Activated CD8-positive, alpha-beta memory T cell treated with anti-CD3 and anti-CD28 coated beads for 4 hours (primary cell): Measurements from ENCODE around the gene PRKN.

ENCODE experiments used
- DNase-seq, 2 donors: peaks; one replicate each; pipeline ENCODE4 v3.0.0-alpha.2; 2020; ENCODE audit warnings: low read depth in 2 of 2

PRKN gene

DNA sequence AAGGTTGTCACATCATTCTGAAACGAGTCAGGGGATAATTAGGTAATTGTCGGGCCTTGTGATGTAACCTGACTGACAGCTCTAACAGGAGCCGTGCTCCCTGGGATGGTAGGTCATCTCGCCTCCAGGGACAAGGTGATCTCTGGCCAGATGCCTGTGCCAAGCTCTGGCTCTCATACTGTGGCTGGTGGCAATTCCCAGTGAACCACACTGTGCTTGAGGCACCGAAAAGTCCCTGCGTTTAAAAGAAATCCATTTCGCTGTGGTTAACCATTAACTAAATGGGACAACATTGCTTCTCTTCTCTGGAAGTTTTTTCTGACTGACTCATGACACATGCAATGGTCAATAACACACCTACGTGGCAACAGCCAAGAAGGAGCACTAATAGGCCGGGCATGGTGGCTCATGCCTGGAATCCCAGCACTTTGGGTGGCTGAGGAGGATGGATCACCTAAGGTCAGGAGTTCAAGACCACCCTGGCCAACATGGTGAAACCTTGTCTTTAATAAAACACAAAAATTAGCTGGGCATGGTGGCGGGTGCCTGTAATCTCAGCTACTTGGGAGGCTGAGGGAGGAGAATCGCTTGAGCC lies 669.2 kb downstream of the PRKN start:
- DNase-seq: no peak

DNA sequence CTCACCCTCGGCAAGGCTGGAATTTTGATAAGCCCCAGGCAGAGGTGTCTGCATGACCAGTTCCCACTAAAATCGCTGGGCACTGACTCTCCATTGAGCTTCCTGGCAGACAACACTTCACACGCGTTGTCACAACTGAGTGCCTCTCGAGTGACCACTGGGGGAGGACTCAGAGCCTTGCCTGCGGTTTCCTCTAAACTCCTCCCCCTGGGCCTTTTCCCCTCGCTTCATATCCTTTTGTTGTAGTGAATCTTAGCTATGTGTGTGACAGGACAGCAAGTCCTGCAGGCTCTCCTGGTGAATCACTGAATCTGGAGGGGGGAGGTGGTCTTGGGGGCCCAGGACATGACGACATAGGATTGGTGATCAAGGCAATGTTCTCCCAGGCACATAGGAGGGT lies 670.8 kb downstream of the PRKN start:
- DNase-seq: no peak

- DNase-seq: no peak
These were observed 671.5 kb downstream of the PRKN start for GRCh38 chr6:162056061-162056460.

GRCh38 chr6:162055365-162055764 lies 672.2 kb downstream of the PRKN start:
- no peak for DNase-seq

DNA sequence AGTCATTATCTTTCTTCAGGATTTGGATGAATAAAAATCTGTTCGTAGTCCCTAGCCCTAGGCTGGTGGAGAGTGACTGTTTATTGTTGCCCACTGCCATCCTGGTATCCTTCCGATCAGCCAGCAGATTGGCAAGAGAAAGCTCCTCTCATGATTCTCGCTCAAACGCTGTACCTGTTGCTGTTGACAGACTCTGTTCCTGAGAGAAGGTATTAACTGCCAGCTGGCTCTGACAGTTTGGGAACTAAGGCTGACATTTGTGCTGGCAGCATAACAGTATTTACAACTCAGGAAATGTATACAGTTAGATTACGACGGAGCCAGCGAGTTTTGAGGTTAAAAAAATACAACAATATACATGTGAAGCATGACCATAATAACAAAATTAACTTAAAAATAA lies 674.5 kb downstream of the PRKN start:
- no peak for DNase-seq

GRCh38 chr6:162050579-162050978 lies 677.0 kb downstream of the PRKN start:
- no peak for DNase-seq

- DNase-seq: no peak
These were observed 681.2 kb downstream of the PRKN start for GRCh38 chr6:162046324-162046723.

GRCh38 chr6:162032620-162033019 lies 694.9 kb downstream of the PRKN start:
- no peak for DNase-seq

GRCh38 chr6:162029873-162030576 lies 697.5 kb downstream of the PRKN start:
- no peak for DNase-seq

DNA sequence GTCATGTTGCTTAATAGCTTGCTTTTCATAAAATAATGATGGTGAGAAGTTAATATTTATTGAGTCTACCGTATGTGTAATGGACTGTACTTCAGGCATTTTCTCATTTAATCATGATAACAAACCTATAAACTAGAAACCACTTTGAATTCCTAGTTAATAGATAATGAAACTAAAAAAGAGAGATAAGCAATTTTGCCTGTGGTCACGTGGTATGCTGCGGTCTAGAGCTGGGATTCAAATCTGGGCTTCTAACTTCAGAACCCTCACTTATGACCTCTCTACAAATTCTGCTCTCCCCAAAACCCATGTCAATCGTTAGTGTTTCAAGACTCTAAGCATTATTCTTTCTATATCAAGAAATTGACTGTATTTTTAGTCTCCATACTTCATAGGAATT lies 700.7 kb downstream of the PRKN start:
- DNase-seq: no peak

GRCh38 chr6:162026031-162026430 lies 701.5 kb downstream of the PRKN start:
- no peak for DNase-seq

DNA sequence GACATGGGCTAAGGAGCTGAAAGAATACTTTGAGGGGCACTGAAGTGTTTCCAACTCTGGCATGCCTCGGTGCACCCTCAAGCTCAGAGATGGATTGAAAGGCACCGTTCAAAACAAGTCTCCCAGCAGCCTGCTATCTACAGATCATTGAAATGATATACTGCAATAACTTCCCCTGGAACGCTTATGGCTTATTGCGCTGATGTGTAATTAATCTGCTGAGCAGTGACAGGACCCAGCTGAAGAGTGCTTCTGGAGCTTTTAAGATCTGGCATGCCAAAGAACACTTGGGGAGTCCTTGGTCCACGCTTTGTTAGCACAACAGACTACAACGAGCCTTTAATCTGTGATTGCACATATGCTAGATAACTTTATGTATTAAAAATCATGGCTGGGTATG lies 708.2 kb downstream of the PRKN start:
- DNase-seq: no peak

GRCh38 chr6:162017536-162017935 lies 710.0 kb downstream of the PRKN start:
- DNase-seq: no peak

DNA sequence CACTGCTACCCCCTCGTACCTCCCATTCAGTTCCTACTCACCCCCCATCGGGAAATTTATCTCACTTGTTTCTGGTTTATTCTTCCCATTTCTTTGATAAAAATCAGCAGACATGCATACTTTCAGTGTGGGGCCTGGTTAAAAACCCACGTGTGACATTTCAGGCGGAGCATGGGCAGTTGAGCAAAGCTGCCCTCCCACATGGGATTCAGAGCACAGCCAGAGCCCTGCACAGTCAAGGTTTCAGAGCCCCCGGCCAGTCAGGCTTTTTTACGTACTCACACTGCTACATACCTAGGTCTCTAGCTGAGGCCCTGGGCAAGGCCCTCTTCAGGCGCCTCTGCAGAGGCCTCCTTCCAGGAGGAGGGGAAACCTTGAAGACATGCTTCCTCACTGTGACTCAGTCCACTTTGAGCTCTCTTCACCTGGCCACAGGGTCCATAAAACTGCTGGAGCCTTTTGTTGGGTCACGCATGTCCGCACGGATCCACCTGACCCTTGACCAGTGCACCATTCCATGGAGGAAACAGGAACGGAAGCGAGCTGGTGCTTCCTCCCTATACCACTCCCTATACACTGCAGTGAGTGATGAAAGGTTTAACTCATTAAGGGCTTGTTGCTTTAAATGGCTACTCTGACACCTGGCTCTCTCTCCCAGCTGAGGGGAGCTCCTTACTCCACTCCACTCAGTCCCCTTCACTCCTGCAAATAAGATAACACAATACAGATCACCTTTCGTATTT lies 713.3 kb downstream of the PRKN start:
- DNase-seq: no peak

- DNase-seq: no peak
These were observed 722.2 kb downstream of the PRKN start for GRCh38 chr6:162005372-162005771.

DNA sequence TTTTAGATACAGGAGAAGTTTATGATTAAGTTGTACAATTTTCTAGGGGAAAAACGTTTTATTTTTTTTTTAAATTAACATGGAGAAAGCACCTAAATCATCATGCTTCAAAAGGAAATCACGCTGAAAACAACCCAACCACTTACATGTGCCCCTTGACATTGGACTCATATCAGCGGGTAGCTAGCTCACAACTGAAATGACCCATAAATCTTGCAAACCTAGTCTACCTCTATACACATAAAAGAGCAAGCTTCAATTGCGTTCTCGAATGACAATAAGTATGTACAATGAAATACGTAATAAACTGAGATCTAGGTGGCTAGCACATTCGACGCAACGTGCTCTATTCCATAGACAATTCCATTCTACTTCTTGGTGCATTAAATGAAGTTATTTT lies 730.8 kb downstream of the PRKN start:
- no peak for DNase-seq

GRCh38 chr6:161985876-161986423 lies 741.6 kb downstream of the PRKN start:
- no peak for DNase-seq

DNA sequence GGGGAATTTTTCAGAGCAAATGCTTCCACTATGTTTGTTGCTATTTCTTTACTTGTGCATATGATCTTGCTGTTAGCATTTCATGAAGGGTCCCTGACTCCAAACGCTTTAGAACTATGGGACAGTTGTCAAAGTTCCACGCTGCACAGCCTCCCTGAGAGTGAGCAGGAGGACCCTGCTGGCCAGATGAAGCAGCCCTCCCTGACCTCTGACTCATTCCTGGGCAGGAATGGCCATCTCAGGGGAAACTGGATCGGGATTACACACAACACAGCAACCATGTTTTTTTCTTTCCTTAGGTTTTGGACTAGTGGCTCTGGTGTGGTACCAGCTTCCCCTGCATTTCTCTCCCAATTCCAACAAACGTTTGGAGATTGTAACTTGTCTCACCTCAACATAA lies 742.9 kb downstream of the PRKN start:
- DNase-seq: no peak

DNA sequence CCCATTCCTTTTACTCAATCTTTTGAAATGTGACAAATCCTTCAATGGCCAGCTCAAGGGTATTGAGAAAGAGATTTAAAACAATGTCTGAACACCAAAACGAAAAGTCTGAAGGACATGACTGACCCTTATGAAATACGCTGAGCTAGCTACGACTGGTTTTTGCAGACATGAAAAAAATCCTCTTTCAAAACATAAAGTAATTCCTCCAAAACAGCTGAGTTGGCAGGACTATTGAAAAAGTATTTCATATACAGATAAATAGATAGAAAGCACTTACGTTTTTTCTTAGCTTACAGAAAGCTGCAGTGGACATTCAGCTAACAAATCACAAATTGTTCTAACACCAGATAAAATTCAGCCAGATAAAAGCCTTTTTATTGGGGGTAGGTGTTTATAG lies 751.0 kb downstream of the PRKN start:
- DNase-seq: no peak

DNA sequence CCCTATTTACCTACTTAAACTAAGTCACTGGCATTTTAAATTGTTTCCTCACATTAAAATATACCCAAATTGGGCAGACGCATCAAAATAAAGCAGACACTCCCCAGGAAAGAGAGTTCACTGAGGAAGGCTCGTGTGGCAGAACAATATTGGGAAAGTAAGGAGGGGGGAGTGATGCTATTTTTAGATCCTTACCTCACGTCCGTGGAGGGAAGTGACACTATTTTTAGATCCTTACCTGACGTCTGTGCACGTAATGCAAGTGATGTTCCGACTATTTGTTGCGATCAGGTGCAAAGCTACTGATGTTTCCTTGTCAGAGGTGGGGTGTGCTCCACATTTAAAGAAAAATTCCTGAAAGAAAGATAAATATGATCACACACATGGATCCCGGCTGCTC lies 754.5 kb downstream of the PRKN start:
- no peak for DNase-seq

DNA sequence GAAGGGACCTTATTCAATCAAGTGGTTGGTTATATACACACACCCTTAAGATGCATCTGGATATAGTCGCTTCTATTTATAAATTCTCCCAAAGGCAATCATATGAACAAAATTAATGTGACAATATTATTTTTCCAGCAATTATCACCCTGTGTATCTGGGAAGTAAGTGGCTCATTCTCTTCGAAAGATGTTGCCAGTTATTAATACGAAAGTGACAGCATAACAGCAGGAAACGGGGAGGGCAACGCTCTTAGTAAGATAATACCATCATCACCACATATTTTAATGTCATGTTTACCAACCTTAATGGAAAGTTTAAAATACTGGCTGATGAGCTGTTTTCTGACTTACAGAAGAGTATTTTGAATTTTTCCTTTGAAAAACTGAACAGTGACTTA lies 756.5 kb downstream of the PRKN start:
- DNase-seq: no peak

DNA sequence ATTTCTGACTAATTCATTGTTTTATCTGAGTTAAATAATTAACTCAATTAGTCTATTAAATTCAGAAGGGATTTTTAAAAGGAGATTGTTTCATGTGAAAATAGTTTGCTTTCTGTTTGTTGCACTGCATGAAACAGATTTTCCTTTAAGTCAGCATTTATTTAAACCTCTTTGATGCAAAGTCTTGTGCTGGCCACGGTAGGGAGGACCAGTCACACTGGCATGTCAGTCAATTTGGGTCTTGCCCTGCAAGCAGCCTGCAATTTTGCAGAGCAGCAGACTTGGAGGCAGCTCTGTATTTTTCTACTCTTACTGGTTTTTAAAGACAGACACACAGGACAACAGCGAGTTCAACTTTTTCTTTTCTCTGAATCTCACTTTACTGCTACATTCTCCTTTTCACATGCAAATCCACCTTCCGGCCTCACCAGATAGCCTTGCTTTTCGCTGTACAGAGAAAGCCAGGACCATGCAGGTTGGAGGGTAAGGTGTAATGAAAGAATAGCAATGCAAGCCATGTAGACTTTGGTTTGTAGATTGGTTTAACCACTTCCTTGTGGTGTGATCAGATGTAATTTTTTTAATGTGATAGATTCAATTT lies 763.8 kb downstream of the PRKN start:
- DNase-seq: no peak

GRCh38 chr6:161963181-161963580 lies 764.4 kb downstream of the PRKN start:
- no peak for DNase-seq
